ENCODE data around the gene NYAP1. TPM values are rescaled to one million over a fixed set of nuclear protein-coding genes. Genes with fewer than 3 reads are reported as not detected.

NYAP1 gene
- total and polyA plus RNA-seq, 2 of the 8 experiments (the other 6 are each of a cell fraction or from before 2014, with no cell fraction given) = 1.9 to 4.6 TPM

DNA sequence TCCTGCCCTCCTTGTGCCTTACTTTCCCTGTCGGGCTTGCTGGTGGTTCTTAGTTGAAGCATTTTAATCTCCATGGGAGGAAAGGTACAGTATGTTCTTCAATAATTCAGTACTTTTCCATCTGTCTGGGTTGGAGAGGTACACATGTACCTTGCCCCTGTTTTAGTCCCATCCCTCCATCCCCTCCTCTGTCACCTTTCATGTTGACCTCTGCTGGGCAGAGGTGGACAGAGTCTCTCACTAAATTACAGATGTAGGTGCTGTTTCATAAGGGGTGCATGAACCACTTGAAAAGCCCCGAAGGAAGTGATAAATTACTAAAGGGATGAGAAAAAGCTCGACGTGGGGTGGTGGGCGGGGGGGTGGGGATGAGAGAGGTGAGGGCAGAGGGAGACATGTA lies 60.7 kb downstream of the NYAP1 start (continued):
- TF ChIP-seq, protein P1, sequence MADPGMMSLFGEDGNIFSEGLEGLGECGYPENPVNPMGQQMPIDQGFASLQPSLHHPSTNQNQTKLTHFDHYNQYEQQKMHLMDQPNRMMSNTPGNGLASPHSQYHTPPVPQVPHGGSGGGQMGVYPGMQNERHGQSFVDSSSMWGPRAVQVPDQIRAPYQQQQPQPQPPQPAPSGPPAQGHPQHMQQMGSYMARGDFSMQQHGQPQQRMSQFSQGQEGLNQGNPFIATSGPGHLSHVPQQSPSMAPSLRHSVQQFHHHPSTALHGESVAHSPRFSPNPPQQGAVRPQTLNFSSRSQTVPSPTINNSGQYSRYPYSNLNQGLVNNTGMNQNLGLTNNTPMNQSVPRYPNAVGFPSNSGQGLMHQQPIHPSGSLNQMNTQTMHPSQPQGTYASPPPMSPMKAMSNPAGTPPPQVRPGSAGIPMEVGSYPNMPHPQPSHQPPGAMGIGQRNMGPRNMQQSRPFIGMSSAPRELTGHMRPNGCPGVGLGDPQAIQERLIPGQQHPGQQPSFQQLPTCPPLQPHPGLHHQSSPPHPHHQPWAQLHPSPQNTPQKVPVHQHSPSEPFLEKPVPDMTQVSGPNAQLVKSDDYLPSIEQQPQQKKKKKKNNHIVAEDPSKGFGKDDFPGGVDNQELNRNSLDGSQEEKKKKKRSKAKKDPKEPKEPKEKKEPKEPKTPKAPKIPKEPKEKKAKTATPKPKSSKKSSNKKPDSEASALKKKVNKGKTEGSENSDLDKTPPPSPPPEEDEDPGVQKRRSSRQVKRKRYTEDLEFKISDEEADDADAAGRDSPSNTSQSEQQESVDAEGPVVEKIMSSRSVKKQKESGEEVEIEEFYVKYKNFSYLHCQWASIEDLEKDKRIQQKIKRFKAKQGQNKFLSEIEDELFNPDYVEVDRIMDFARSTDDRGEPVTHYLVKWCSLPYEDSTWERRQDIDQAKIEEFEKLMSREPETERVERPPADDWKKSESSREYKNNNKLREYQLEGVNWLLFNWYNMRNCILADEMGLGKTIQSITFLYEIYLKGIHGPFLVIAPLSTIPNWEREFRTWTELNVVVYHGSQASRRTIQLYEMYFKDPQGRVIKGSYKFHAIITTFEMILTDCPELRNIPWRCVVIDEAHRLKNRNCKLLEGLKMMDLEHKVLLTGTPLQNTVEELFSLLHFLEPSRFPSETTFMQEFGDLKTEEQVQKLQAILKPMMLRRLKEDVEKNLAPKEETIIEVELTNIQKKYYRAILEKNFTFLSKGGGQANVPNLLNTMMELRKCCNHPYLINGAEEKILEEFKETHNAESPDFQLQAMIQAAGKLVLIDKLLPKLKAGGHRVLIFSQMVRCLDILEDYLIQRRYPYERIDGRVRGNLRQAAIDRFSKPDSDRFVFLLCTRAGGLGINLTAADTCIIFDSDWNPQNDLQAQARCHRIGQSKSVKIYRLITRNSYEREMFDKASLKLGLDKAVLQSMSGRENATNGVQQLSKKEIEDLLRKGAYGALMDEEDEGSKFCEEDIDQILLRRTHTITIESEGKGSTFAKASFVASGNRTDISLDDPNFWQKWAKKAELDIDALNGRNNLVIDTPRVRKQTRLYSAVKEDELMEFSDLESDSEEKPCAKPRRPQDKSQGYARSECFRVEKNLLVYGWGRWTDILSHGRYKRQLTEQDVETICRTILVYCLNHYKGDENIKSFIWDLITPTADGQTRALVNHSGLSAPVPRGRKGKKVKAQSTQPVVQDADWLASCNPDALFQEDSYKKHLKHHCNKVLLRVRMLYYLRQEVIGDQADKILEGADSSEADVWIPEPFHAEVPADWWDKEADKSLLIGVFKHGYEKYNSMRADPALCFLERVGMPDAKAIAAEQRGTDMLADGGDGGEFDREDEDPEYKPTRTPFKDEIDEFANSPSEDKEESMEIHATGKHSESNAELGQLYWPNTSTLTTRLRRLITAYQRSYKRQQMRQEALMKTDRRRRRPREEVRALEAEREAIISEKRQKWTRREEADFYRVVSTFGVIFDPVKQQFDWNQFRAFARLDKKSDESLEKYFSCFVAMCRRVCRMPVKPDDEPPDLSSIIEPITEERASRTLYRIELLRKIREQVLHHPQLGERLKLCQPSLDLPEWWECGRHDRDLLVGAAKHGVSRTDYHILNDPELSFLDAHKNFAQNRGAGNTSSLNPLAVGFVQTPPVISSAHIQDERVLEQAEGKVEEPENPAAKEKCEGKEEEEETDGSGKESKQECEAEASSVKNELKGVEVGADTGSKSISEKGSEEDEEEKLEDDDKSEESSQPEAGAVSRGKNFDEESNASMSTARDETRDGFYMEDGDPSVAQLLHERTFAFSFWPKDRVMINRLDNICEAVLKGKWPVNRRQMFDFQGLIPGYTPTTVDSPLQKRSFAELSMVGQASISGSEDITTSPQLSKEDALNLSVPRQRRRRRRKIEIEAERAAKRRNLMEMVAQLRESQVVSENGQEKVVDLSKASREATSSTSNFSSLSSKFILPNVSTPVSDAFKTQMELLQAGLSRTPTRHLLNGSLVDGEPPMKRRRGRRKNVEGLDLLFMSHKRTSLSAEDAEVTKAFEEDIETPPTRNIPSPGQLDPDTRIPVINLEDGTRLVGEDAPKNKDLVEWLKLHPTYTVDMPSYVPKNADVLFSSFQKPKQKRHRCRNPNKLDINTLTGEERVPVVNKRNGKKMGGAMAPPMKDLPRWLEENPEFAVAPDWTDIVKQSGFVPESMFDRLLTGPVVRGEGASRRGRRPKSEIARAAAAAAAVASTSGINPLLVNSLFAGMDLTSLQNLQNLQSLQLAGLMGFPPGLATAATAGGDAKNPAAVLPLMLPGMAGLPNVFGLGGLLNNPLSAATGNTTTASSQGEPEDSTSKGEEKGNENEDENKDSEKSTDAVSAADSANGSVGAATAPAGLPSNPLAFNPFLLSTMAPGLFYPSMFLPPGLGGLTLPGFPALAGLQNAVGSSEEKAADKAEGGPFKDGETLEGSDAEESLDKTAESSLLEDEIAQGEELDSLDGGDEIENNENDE (IDR thresholded peaks at IDR 0.05; ENCODE audit: insufficient replicate concordance, low read length) = no peak
- TF ChIP-seq EGR1 (IDR thresholded peaks at IDR 0.05; ENCODE audit: borderline replicate concordance, low read depth, low read length) (no peak), BCL11A (IDR thresholded peaks at IDR 0.05; ENCODE audit: low read depth in 2 of 2, low read length in 2 of 2) (no peak), KDM5A (IDR thresholded peaks at IDR 0.05; ENCODE audit: low read length) (no peak), MAFK (IDR thresholded peaks at IDR 0.05; ENCODE audit: low read depth, low read length) (no peak), CBX8 (IDR thresholded peaks at IDR 0.05; ENCODE audit: borderline replicate concordance, low read depth, low read length) (no peak), SRF (IDR thresholded peaks at IDR 0.05; ENCODE audit: low read depth, low read length) (no peak), BRCA1 (IDR thresholded peaks at IDR 0.05; ENCODE audit: low read depth, low read length) (no peak), TCF12 (IDR thresholded peaks at IDR 0.05; ENCODE audit: low read depth, low read length) (no peak), TAF1 (IDR thresholded peaks at IDR 0.05; ENCODE audit: low read depth, low read length) (no peak), JUND (IDR thresholded peaks at IDR 0.05; ENCODE audit: low read length) (no peak)
- TF ChIP-seq, protein P2, sequence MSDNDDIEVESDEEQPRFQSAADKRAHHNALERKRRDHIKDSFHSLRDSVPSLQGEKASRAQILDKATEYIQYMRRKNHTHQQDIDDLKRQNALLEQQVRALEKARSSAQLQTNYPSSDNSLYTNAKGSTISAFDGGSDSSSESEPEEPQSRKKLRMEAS (IDR thresholded peaks at IDR 0.05) = no peak

All from H1 (cell line).